ENCODE data around the gene WDR5. TPM values are rescaled to one million over a fixed set of nuclear protein-coding genes. Genes with fewer than 3 reads are reported as not detected.
"Not testable (repeated sequence)": the region's sequence is repeated elsewhere in the genome, so short reads cannot be mapped to it uniquely, and the experiment has no call there.

The WDR5 gene
- total RNA-seq, 1 donor from 2014 or later: 29.3 TPM

DNA sequence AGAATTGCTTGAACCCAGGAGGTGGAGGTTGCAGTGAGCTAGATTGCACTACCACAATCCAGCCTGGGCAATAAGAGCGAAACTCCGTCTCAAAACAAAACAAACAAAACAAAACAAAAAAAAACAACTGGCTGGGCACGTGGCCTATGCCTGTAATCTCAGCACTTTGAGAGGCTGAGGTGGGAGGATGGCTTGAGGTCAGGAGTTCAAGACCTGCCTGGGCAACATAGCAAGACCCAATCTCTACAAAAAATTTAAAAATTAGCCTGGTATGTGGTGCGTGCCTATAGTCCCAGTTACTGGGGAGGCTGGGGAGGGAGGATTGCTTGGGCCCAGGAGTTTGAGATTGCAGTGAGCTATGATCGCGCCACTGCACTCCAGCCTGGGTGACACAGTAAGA, 23.3 kb upstream of the WDR5 start:
- Mint-ChIP-seq H3K36me3 (ENCODE audit: unreplicated experiment) (no peaks in the 10 kb centered on the region), H3K4me1 (ENCODE audit: unreplicated experiment) (peaks cover 4% of the 10 kb centered on the region), H3K27ac (ENCODE audit: unreplicated experiment) (no peak overlapping the region), H3K27me3 (ENCODE audit: unreplicated experiment) (peaks cover 3% of the 10 kb centered on the region), H3K4me3 (ENCODE audit: unreplicated experiment) (no peak overlapping the region), H3K9me3 (ENCODE audit: unreplicated experiment) (no peaks in the 10 kb centered on the region)
- no peak for TF ChIP-seq CTCF (IDR thresholded peaks at IDR 0.05)
- DNase-seq (ENCODE audit: extremely low spot score, unreplicated experiment): no peak

DNA sequence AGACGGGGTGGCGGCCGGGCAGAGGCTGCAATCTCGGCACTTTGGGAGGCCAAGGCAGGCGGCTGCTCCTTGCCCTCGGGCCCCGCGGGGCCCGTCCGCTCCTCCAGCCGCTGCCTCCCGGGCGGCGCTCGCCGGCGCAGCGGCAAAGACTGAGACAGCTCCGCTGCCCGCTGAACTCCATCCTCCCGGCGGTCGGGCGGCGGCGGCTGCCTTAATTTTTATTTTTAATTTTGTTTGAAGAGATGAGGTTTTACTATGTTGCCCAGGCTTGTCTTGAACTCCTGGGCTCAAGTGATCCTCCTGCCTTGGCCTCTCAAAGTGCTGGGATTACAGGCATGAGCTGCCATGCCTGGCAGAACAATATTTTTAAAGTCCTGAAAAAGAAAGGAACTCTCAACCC, 16.9 kb upstream of the WDR5 start:
- H3K4me1 Mint-ChIP-seq (ENCODE audit: unreplicated experiment); H3K9me3 Mint-ChIP-seq (ENCODE audit: unreplicated experiment); DNase-seq (ENCODE audit: extremely low spot score, unreplicated experiment); H3K36me3 Mint-ChIP-seq (ENCODE audit: unreplicated experiment); H3K27me3 Mint-ChIP-seq (ENCODE audit: unreplicated experiment); H3K27ac Mint-ChIP-seq (ENCODE audit: unreplicated experiment); H3K4me3 Mint-ChIP-seq (ENCODE audit: unreplicated experiment): not testable (repeated sequence)

DNA sequence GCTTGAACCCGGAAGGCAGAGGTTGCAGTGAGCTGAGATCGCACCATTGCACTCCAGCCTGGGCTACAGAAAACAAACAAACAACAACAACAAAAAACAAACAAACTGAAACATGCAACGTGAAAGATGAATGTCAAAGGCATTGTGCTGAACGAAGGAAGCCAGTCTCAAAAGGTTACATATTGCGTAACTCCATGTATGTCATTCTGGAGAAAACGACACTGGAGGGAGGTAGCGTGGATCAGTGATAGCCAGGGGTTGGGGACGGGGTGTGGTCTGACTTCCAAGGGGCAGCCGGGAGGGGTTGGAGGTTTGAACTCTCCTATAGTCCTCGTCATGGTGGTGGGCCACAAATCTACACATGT, 12.1 kb upstream of the WDR5 start:
- no peak overlapping the region for H3K27ac Mint-ChIP-seq (ENCODE audit: unreplicated experiment)
- DNase-seq (ENCODE audit: extremely low spot score, unreplicated experiment): no peak
- no peaks in the 10 kb centered on the region for H3K4me1 Mint-ChIP-seq (ENCODE audit: unreplicated experiment)
- no peak for TF ChIP-seq CTCF (IDR thresholded peaks at IDR 0.05)
- peaks cover 7% of the 10 kb centered on the region for H3K27me3 Mint-ChIP-seq (ENCODE audit: unreplicated experiment)
- no peaks in the 10 kb centered on the region for H3K9me3 Mint-ChIP-seq (ENCODE audit: unreplicated experiment)
- no peak overlapping the region for H3K4me3 Mint-ChIP-seq (ENCODE audit: unreplicated experiment)
- no peaks in the 10 kb centered on the region for H3K36me3 Mint-ChIP-seq (ENCODE audit: unreplicated experiment)

GRCh38 chr9:134125413-134126095, 10.3 kb upstream of the WDR5 start:
- DNase-seq (ENCODE audit: extremely low spot score, unreplicated experiment): no peak
- Mint-ChIP-seq H3K9me3 (ENCODE audit: unreplicated experiment) (no peaks in the 10 kb centered on the region), H3K27ac (ENCODE audit: unreplicated experiment) (no peak overlapping the region), H3K4me3 (ENCODE audit: unreplicated experiment) (no peak overlapping the region), H3K4me1 (ENCODE audit: unreplicated experiment) (no peaks in the 10 kb centered on the region), H3K36me3 (ENCODE audit: unreplicated experiment) (no peaks in the 10 kb centered on the region), H3K27me3 (ENCODE audit: unreplicated experiment) (no peaks in the 10 kb centered on the region)
- no peak for TF ChIP-seq CTCF (IDR thresholded peaks at IDR 0.05)

DNA sequence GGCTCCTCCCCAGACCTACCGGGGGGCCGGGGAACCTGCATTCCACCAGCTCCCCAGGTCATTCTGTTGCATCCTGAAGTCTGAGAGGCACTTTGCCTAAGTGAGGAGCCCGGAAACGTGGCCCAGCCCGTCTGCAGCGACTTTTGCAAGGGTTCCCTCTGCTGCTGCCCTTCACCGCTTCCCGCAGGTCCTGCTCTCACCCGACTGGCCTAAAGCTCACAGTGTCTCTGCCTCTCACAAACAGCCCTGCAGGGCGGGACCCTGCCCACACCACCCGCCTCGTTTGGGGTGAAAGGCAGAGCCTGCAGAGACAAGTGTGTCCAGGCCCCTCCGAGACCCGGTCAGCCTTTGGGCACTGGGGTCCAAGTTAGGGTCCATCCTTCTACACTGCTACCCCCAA, 9.5 kb upstream of the WDR5 start:
- no peak for DNase-seq (ENCODE audit: extremely low spot score, unreplicated experiment)

More for the DNA sequence above, 9.5 kb upstream of the WDR5 start:
- H3K27ac Mint-ChIP-seq (ENCODE audit: unreplicated experiment): no peak overlapping the region
- no peak overlapping the region for H3K4me3 Mint-ChIP-seq (ENCODE audit: unreplicated experiment)
- TF ChIP-seq CTCF (IDR thresholded peaks at IDR 0.05): no peak
- no peaks in the 10 kb centered on the region for H3K9me3 Mint-ChIP-seq (ENCODE audit: unreplicated experiment)
- peaks cover 5% of the 10 kb centered on the region for H3K4me1 Mint-ChIP-seq (ENCODE audit: unreplicated experiment)
- no peaks in the 10 kb centered on the region for H3K27me3 Mint-ChIP-seq (ENCODE audit: unreplicated experiment)
- H3K36me3 Mint-ChIP-seq (ENCODE audit: unreplicated experiment): no peaks in the 10 kb centered on the region

Measured in osteocyte (in vitro differentiated cells).